H54 (cell line): ENCODE data around the gene AGBL5.

ENCODE experiments used
- DNase-seq: peaks from one replicate; pipeline ENCODE4 v3.0.0; 2011; ENCODE audit warnings: low spot score, mixed read lengths; ENCODE audit not compliant: insufficient read length
- FAIRE-seq: peaks from 3 replicates; lab custom pipeline; 2011; peaks lifted over from hg19 to GRCh38; lab: Jason Lieb, UNC
- POLR2A ChIP-seq: IDR thresholded peaks from 2 replicates; pipeline ENCODE4 v1.6.1; 2011; ENCODE audit warnings: low read depth, mild to moderate bottlenecking, low read length

Gene AGBL5

GRCh38 chr2:27032495-27033252, 18.8 kb upstream of the AGBL5 start, which contains the start of gene TMEM214:
TSS of gene TMEM214 (plus strand) at chr2:27032965. CDS start at chr2:27033016, 51 bp downstream.
- peak; percentile 94 for DNase-seq
- no peak for FAIRE-seq
- TF ChIP-seq POLR2A = peak; percentile 83

GRCh38 chr2:27033253-27033852, 18.1 kb upstream of the AGBL5 start:
- no peak for FAIRE-seq
- TF ChIP-seq POLR2A = no peak
- DNase-seq = no peak

- FAIRE-seq = no peak
- TF ChIP-seq POLR2A = no peak
These were observed 13.5 kb upstream of the AGBL5 start for GRCh38 chr2:27038012-27038411.

GRCh38 chr2:27038631-27039339, 12.7 kb upstream of the AGBL5 start:
- no peak for DNase-seq
- no peak for FAIRE-seq
- no peak for TF ChIP-seq POLR2A

More at GRCh38 chr2:27038012-27038411, 13.5 kb upstream of the AGBL5 start:
- no peak for DNase-seq

- no peak for DNase-seq
- TF ChIP-seq POLR2A = no peak
- FAIRE-seq = no peak
These were observed 12.0 kb upstream of the AGBL5 start for GRCh38 chr2:27039426-27039825.

GRCh38 chr2:27039871-27040270, 11.6 kb upstream of the AGBL5 start:
- no peak for TF ChIP-seq POLR2A
- FAIRE-seq = no peak
- no peak for DNase-seq

- TF ChIP-seq POLR2A = no peak
- no peak for DNase-seq
- FAIRE-seq = no peak
These were observed 11.2 kb upstream of the AGBL5 start for GRCh38 chr2:27040282-27040681.

- DNase-seq (no peak), FAIRE-seq (no peak)
- TF ChIP-seq POLR2A = no peak
These were observed 9.7 kb upstream of the AGBL5 start for GRCh38 chr2:27041752-27042151.

GRCh38 chr2:27042159-27042661, 9.3 kb upstream of the AGBL5 start:
- DNase-seq (no peak), FAIRE-seq (no peak)
- TF ChIP-seq POLR2A = no peak

- no peak for FAIRE-seq
- no peak for DNase-seq
- no peak for TF ChIP-seq POLR2A
These were observed 8.4 kb upstream of the AGBL5 start for GRCh38 chr2:27042985-27043634.

- FAIRE-seq = no peak
- no peak for TF ChIP-seq POLR2A
- DNase-seq = peak; percentile 53
These were observed 1.8 kb upstream of the AGBL5 start for GRCh38 chr2:27049422-27050280.

GRCh38 chr2:27050281-27050995, 1.0 kb upstream of the AGBL5 start:
- peak; percentile 78 for FAIRE-seq
- peak; percentile 80 for DNase-seq
- peak; percentile 92 for TF ChIP-seq POLR2A
